GM19455 (cell line): ENCODE results near the gene TNFRSF6B.

Experiments used
- ATAC-seq: cut with Tn5 transposase; IDR thresholded peaks from one replicate; pipeline ENCODE4 v1.9.1; 2021; ENCODE audit not compliant: unreplicated experiment

TNFRSF6B gene

DNA sequence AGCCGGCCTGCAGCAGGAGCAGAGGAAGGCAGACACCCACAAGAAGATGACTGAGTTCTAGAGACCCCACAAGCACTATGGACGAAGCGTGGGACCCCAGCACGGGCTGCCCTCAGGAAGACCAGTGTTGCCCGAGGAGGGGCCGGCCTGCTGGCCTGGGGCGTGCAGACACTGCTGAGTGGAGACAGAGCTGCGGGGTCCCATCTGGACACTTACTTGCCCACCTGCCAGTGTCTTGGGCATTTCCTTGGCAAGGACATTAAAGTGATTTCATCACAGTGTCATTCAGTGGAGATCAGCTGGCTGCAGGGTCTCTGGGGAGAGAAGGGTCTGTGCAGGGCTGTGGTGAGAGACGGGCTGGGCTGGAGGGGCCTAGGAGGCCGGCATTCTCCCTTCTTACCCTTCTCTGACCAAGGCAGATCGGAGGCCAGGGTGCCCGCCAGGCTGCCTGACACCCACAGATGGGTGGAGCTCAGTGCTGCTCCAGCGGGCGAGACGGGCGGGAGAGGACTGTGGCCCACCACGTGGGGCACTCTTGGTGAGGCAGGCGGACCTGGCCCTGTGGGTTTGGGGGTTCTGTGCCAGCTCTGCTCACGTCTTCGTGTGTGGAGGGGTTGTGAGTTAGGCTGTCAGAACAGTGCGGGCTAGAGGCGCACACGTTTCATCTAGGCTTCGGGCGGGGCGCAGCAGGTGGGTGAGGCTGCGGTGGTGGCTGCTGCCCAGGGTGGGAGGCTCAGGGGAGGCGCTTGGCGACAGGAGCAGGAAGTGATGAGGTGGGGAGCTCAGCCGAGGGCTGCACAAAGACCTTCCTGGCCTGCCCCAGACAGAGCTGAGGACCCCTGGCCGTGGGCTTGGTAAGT is 39.6 kb downstream of the TNFRSF6B start, which contains the start of gene LIME1:
TSS of gene LIME1 (plus strand) at position 806 of the 860 bp plus-strand sequence. CDS start 886 bp downstream, outside the sequence.
- no peak for ATAC-seq

DNA sequence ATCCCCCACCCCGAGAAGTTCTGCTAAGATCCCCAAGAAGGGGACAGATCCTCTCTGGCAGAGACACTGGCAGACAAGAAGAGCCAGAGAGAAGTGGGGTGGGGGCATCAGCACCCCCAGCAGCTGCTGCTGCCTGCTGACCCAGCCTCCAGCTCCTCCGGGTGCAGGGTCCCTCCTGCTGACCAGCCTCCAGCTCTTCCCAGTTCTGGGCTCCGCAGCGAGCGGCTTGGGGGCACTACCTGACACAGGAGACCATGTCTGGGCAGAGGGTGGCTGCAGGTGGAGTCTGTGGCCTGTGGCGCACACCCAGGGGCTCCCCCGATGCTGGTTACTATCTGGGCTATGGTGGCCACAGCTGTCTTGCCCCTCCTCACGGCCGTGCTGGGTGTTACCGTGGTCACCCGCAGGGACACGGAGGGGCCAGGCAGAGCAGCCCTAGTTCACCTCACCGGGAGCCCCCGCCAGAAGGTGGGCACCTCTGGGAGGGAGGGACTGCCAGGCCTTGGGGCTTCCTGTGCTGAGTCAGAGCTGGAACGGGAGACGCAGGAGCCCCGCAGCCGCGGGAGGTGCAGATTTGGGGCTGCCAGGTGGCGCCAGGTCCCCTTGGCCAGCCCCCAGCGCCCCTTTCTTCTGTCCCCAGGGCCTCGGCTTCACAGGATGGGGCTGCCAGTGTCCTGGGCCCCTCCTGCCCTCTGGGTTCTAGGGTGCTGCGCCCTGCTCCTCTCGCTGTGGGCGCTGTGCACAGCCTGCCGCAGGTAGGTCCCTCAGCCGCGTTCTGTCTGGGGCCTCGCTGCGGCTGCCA is 40.6 kb downstream of the TNFRSF6B start:
- ATAC-seq, result no peak

DNA sequence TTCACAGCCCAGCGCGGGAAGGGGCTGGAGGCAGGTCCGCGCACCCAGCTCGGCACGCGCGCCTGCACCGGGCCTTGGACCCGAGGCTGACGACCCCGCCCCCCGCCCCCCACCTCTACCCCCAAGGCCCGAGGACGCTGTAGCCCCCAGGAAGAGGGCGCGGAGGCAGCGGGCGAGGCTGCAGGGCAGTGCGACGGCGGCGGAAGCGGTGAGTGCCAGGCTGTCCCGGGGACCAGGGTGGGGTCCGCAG is 41.2 kb downstream of the TNFRSF6B start:
- ATAC-seq, result no peak

DNA sequence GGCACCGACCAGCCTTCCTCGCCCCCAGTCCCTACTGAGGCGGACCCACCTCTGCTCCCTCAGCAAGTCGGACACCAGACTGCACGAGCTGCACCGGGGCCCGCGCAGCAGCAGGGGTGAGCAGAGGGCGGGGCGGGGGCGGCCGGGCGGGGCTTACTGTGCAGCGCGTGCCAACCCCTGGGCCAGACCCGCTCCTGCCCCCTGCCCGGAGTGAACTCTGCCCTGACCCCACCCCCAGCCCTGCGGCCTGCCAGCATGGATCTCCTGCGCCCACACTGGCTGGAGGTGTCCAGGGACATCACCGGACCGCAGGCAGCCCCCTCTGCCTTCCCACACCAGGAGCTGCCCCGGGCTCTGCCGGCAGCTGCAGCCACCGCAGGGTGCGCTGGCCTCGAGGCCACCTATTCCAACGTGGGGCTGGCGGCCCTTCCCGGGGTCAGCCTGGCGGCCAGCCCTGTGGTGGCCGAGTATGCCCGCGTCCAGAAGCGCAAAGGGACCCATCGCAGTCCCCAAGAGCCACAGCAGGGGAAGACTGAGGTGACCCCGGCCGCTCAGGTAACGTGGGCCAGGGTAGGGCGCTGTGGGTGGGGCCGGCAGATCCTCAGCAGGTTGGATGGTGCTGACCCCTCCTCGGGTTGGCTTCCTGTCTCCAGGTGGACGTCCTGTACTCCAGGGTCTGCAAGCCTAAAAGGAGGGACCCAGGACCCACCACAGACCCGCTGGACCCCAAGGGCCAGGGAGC is 41.7 kb downstream of the TNFRSF6B start:
- ATAC-seq, result no peak

DNA sequence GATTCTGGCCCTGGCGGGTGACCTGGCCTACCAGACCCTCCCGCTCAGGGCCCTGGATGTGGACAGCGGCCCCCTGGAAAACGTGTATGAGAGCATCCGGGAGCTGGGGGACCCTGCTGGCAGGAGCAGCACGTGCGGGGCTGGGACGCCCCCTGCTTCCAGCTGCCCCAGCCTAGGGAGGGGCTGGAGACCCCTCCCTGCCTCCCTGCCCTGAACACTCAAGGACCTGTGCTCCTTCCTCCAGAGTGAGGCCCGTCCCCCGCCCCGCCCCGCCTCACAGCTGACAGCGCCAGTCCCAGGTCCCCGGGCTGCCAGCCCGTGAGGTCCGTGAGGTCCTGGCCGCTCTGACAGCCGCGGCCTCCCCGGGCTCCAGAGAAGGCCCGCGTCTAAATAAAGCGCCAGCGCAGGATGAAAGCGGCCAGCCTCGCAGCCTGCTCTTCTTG is 42.3 kb downstream of the TNFRSF6B start:
- no peak for ATAC-seq

DNA sequence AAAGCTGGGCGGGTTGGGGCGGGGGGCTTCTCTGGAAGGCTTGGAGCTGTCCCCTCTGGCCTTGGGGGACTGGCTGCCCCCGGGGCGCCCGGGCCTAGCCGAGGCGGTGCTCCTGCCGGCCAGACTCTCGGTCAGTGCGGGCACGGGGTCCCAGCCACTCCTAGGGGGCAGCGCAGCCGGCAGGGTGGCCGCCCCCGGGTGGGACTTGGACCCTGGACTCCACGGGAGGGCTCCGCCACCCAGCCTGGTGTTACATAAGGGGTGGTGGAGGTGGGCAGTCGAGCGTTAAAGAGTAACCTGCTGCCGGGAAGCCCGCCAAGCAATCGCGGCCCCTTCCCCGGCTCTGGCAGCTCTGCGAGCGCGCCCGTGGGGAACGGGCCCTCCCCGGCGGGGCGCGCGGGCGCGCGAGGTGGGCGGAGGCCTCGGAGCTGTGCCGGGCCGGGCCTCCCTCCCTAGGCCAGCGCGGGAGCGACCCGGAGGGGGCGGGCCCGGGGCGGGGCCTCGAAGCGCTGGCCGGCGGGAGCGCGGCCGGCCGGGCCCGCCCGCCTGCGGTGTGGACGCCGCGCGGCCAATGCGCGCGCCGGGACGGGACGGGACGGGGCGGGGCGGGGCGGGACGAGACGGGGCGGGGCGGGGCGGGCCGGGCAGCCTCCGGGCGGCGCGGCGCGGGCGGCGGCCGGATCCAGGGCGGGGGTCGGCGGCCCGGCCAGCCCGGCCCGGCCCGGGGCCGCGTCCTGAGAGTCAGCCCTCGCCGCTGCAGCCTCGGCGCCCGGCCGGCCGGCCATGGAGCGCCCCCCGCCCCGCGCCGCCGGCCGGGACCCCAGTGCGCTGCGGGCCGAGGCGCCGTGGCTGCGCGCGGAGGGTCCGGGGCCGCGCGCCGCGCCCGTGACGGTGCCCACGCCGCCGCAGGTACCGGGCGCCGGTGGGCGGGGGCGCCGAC is 42.9 kb downstream of the TNFRSF6B start, which contains the start of gene SLC2A4RG:
TSS of gene SLC2A4RG (plus strand) at position 647 of the 940 bp plus-strand sequence. CDS start at position 784, 137 bp downstream.
- ATAC-seq, result no peak

DNA sequence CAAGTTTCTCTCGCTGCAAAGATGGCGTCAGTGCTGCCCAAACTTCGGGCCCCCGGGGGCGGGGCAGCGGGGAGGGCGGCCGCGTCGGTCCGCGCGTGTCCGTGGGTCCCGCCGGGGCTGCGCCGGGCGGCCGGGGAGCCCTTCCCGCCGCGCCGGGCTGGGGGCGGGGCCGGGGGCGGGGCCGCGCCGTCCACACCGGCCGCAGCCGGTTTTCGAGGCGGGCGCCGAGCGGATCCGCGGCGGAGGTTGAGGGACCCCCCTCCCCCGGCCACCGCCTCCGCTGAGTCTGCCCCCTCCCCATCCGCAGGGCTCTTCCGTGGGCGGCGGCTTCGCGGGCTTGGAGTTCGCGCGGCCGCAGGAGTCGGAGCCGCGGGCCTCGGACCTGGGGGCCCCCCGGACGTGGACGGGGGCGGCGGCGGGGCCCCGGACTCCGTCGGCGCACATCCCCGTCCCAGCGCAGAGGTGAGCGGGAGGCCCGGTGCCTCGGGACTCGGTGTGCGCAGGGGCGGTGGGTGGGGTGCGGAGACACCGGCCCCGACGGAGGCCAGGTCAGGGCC is 43.7 kb downstream of the TNFRSF6B start:
- ATAC-seq, result no peak

DNA sequence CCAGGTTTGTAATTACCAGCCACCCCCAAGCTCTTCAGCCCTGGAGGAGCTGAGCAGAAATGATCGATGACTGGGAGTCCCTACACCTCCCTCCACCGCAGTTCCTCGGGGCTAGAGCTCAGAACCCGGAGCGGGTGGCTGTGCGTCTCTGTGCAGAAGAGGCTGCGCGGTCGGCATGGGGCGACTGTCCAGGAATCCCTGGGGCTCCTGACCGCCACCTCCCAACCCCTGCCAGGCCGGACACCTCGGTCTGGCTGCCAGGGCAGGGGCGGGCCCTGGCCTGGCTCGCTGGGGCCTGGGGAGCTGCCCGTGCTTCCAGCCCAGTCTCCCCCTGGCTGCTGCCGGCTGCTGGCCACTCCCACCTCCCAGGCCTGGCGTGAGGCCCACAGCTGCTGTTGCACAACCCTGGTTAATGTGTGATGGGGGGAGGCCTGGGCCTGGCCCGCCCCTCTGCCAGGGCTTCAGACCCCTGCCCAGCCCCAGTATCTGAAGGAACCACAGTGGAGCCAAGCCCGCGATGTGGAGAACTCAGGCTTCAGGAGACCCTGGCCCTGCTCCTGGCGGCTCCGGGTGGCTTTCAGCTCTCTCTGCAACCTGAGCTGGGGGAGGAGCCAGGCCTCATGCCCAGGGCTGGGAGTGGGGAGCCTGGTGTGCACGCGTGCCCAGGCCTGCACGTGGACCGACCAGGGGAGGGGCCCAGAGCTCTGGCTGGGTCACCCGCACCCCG is 44.3 kb downstream of the TNFRSF6B start:
- no peak for ATAC-seq

DNA sequence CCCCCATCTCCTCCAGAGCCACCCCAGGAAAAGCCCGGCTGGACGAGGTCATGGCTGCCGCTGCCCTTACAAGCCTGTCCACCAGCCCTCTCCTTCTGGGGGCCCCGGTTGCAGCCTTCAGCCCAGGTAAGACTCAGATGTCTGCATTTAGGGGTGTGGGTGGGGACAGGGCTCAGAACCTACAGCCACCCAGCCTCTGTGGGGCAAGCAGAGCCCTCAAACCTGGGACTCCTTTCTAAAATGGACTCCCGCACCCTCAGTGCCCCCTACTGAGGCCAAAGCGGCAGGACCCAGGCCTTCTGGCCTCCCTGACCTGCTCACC is 44.9 kb downstream of the TNFRSF6B start:
- ATAC-seq, result no peak

DNA sequence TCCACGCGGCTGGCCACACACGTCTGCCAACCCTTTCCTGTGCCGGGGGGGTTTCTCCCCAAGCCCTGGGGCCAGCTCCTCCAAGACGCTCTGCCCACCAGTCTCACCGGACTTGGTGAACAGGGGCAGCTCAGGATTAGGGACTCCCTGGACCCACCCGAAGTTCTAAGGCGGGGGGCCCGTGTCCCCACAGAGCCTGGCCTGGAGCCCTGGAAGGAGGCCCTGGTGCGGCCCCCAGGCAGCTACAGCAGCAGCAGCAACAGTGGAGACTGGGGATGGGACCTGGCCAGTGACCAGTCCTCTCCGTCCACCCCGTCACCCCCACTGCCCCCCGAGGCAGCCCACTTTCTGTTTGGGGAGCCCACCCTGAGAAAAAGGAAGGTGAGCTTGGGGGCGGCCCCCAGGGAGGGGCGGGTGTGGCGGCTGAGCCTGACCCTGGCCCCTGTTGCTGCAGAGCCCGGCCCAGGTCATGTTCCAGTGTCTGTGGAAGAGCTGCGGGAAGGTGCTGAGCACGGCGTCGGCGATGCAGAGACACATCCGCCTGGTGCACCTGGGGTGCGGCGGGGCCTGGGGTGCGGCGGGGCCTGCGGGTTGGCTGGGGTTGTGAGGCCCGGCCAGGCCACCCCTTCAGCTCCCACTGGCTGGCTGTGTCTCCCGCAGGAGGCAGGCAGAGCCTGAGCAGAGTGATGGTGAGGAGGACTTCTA is 45.4 kb downstream of the TNFRSF6B start:
- no peak for ATAC-seq

DNA sequence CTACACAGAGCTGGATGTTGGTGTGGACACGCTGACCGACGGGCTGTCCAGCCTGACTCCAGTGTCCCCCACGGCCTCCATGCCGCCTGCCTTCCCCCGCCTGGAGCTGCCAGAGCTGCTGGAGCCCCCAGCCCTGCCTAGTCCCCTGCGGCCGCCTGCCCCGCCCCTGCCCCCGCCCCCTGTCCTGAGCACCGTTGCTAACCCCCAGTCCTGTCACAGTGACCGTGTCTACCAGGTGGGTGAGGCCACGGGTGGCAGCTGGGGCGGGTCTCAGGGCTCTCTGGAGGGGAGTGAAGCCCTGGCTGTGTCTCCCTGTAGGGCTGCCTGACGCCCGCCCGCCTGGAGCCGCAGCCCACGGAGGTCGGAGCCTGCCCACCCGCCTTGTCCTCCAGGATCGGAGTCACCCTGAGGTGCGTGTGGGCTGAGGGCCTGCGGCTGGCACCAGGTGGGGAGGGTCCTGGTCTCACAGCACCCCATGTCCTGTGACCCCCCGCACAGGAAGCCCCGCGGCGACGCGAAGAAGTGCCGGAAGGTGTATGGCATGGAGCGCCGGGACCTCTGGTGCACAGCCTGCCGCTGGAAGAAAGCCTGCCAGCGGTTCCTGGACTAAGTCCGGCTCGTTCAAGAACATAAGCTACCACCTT is 46.1 kb downstream of the TNFRSF6B start:
- no peak for ATAC-seq

DNA sequence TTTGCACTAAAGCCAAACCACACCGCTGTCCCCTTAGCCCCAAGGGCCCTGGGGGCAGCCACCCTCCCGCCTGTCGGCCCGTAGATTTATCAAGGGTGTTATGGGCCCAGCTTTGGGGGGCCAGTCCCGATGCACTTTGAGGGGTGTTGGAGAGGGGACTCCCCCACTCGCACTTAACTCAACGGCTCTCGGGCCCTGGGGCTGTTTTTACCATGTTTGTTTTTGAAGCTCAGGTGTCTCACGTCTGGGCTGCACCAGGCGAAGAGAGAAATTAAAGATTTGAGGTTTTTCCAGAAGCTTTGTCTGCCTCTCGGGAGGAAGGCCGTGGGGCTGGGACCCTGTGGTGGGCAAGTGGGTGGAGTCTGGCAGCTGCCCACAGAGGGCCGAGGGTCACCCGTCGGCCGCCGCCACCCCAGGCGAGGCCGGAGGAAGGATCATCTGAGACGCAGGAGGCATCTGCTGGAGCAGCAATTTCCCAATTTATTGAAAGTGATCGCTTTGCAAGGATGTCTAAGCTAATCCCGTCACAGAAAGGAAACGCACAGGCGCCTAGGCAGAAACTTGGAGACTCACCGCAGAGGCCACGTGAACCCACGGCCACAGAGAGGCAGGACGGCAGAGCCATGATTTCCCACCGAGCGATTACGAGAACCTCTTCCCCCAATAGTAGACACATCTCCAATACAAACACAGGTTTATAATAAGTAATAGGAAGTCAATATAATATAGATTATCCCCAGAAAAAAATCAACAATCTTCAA is 46.9 kb downstream of the TNFRSF6B start:
- no peak for ATAC-seq

DNA sequence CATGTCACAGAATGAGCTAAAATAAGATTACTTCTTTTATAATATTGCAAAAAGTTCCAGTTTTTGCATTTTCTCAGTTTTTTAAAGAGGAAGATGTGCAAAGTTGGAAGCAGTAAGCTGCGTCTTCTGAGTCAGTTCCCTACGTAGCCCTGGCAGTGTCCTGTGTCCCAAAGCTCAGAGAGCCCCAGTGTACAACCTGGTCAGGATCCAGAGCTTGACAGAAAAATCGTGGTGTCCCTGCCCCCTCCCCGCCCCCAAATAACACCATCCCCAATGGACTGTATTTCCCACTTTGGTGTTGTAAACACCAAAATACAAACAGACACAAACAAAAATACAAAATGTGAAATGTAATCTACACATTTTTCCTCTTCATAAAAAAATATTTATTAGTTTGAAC is 47.7 kb downstream of the TNFRSF6B start:
- no peak for ATAC-seq

DNA sequence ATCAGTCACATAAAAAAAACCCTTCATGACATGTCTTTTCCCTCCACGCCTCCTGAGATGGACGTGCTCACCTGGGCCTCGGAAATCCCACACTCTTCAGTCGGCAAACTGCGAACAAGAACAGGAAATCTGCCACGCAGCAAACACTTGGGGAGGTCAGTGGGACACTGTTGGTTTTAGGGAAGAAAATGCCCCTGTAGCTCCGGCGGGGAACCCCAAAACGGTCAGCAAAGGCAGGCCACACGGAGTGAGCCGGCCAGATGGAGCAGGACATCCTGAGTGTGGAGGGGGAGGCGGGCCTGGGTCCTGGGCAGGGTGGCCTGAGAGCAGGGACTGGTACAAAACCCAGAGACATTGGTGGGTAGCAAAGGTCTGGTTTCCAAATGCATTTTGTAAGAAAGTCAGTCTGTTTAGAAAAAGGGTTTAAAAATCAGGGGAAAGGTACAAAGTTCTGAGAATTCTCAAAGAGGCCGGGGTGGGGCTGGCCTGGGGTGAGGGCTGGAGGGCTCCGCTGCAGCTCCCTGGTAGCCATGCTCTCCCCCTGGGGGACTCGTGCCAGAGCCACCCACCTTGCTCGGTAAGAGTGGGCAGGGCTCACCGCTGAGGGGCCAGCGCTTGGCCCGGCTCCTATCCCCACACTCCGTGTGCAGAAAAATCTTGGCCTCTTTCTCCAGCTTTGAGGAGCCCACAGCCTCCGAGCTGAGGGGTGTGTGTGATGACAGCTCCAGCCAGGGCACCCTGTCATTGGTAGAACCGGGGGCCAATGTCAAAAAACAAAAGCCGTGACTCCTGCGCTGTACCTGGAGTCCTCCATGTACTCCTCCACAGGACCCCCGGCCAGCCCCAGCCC is 48.3 kb downstream of the TNFRSF6B start:
- ATAC-seq, result no peak

DNA sequence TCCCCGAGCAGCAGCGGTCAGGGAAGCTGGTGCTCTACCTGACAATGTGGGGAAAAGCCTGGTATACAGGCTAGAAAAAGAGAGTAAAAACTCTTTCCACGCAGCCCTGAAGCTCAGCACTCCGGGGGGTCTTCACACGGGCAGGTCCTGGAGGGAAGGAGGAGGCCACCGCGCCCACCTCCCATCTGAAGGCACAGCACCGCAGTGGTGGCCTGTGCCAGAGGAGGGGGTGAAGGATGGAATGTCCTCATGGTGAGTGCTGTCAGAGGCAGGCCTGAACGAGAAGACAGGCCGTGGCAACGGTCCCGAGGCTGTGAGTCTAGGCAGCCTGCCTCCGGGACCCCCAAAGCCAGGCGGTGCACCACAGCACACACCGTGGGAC is 49.0 kb downstream of the TNFRSF6B start:
- ATAC-seq, result no peak

DNA sequence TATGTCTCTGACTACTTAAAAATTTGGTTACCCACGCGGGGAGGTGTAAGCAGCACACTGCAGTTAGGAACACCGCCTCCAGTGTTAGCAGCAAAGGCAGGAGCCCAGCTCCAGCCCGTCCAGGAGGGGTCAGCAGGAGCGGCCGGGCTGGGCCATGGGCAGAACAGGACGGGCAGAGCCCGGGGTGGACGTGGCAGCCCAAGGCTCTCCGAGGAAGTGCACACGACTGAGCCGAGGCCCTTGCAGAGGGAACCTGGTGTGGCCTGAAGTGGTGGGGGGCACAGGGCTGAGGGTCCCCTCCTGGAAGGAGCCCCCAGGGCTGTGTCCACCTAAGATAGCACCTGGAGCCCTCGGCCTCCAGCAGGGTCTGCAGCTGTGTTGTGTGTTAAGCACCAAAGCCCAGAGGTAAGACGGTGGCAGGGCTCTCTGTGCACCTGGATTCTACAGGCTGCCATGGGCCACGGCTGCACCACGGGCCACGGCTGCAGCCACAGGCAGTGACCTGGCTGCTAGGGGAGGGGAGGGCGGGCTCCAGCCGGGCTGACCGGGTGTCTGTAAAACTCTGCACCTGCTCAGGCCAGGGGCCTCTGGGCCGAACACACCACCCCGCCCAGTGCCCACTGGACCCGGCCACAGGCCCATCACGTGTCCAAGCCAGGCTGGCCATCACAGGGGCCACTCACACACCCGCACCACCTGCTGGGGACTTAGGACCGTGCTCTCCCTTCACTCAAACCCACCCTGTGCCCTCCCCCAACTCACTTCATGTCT is 49.7 kb downstream of the TNFRSF6B start:
- ATAC-seq, result no peak
